HG02610 (cell line): Measurements from ENCODE around the gene STK11.
"Not testable (repeated sequence)": the region's sequence is repeated elsewhere in the genome, so short reads cannot be mapped to it uniquely, and the experiment has no call there.

Experiments
- ATAC-seq: cut with Tn5 transposase; IDR thresholded peaks from one replicate; pipeline ENCODE4 v1.9.1; 2021; ENCODE audit warnings: mild to moderate bottlenecking, moderate library complexity; ENCODE audit not compliant: unreplicated experiment

The STK11 gene

GRCh38 chr19:1235625-1236538, 30.3 kb downstream of the STK11 start:
- ATAC-seq, result no peak

- no peak for ATAC-seq
These were observed 31.0 kb downstream of the STK11 start for GRCh38 chr19:1236576-1236975.

DNA sequence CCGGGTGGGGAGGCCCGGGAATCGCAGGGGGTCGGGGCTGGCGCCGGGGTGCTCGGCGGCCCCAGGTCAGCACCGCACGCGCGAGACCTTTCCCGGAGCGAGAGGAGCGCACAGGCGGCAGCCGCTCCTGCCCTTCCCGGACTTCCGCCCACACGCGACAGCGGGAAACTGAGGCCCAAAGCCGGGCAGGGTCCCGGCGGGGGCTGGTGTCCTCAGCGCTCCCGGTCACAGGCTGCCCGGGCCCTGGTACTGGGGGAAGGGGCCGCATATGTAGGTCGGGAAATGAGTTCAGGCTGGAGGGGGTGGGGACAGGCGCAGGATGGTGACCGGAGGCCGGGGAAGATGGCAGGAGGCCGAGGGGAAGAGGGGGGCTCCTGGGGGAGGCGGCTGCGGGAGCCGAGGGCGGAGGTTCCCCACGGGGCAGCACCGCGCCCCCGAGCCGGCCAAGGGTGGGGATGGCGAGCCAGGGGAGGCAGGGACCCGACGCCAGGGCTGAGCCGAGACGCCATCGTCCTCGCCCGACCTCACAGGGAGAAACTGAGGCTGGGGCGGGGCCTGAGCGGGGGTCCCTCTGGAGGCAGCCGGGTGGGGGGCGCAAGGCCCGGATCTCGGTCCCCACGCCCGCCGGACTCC, 31.6 kb downstream of the STK11 start:
- ATAC-seq, result no peak

- ATAC-seq, result no peak
These were observed 32.3 kb downstream of the STK11 start, which contains the start of gene CBARP for GRCh38 chr19:1237754-1238368. Gene CBARP, minus strand, starts transcription at chr19:1238005. Its CDS starts 1,905 bp downstream, at chr19:1236100.

DNA sequence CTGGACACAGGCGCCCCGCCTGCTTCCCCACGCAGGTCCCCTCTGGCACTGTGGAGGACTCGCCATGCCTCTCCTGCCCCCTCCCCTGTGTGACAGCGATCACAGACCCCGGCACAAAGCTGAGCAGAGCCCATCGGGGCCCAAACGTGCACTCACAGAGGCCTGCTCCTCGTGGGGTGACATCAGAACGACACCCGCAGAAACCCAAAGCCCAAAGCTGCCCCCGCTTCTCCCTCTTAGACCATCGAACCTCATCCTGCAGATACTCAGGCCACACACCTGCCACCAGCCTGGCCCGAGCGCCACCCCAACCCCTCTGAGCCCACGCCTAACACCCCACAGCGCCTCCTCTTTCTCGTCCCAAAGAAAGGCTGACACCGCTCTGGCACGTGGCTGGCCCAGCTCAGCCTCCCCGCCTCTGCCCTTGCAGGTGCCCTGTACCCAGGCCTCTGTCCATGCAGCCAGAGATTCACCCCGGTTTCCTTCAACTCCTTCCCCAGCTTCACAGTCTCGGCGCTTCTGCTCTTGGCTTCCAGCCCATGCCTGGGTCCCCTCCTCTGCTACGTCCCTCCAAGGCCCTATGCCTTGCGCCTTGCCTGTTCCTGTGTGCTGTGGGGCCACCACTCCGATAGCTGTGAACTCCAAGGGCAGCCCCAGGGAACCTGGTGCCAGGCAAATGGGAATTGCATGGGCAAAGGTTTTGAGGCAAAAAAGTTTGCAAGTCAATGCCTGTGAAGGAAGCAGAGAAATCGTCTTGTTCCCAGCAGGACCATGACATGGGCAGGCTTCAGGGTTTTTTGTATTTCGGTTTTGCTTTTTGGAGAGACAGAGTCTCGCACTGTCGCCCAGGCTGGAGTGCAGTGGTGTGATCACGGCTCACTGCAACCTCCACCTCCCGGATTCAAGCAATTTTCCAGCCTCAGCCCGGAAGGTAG, 33.1 kb downstream of the STK11 start:
- no peak for ATAC-seq

DNA sequence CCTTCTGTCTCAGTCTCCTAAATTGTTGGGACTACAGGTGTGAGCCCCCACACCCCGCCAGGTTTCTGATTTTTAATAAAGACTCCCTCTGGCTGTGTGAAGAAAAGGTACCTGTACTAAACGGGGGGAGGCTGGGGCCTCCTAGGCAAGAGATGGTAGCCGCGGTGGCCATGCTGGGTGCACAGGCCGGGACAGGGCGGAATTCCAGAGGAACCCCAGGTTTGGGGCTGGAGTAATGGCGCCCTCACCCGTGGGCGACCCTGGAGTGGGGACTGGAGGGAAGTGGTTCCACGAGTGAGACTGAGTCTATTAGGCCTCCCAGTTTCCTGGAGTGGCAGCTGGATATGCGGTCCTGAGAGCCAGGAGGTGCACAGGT, 33.8 kb downstream of the STK11 start:
- no peak for ATAC-seq

GRCh38 chr19:1239796-1240737, 34.5 kb downstream of the STK11 start:
- no peak for ATAC-seq

DNA sequence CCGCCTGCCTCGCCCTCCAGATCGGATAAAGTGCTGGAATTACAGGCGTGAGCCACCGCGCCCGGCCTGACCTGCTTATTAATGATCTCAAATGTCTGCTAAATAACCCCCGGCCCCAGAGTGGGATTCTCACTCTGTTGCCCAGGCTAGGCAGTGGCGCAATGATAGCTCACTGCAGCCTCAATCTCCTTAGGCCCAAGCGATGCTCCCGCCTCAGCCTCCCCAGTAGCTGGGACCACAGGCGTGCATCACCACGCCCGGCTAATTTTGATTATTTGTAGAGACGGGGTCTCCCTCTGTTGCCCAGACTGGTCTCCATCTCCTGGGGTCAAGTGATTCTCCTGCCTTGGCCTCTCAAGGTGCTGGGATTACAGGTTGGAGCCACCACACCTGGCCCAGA, 35.3 kb downstream of the STK11 start:
- no peak for ATAC-seq

DNA sequence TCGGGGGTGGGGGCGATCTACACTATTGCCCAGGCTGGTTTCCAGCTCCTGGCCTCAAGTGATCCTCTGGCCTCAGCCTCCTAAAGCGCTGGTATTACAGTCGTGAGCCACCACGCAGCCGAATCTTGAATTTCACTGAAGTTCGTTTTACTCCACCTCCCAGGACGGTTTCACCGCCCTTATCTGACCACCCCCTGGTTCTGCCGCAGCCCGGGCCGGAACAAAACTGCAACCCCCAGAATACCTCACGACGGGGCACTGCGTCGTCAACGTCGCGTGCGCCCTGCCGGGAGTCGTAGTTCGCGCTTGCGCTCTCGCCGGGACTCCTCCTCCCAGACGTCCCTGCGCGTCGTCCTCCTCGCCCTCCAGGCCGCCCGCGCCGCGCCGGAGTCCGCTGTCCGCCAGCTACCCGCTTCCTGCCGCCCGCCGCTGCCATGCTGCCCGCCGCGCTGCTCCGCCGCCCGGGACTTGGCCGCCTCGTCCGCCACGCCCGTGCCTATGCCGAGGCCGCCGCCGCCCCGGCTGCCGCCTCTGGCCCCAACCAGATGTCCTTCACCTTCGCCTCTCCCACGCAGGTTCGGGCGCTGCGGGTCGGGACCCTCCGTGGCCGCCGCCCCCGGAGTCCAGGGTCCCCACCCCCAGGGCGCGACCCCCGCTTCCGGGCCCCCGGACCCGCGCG, 36.0 kb downstream of the STK11 start, which contains the start of gene ATP5F1D:
Gene ATP5F1D (plus strand): TSS at position 335 of the 679 bp plus-strand sequence. CDS start 100 bp downstream, at position 435.
- ATAC-seq, result no peak

- no peak for ATAC-seq
These were observed 38.5 kb downstream of the STK11 start for GRCh38 chr19:1243768-1244692.

- ATAC-seq, result no peak
These were observed 39.3 kb downstream of the STK11 start for GRCh38 chr19:1244693-1245451.

DNA sequence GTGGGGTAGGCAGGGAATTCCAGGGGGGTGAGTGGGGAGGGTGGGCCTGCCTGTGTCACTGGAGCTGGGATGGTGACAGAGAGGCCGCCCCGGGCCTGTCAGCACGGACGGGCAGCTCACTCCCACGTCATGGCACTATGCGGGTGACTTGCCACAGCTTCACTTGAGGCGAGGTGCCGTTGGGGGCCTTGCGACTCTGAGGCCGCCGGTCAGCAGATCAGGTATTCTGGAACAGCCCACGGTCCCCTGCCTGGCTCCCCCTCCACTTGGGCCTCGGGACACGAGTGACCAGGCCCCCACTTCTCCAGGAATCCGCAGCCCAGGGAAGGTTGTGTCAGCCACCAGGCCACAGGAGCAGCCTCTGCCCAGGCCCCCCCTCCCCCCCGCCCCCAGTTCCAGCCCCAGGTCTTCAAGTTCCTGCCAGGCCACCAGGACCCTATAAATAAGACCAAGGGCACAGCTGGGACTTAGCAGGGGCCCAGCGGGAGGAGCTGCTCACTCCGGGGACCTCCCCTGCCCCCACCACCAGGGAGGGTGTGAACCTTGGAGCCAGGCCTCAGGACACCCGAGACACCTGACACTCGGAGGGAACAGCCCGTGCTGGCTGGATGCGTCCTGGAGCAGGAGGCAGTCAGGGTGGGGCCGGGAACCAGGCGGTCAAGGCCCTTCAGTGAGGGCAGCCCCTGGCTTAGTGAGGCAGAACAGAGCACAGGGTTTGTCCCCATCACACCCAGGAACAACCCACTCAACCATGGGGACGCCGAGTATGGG, 40.1 kb downstream of the STK11 start:
- ATAC-seq, result no peak

GRCh38 chr19:1246265-1247087, 40.9 kb downstream of the STK11 start:
- ATAC-seq, result not testable (repeated sequence)

DNA sequence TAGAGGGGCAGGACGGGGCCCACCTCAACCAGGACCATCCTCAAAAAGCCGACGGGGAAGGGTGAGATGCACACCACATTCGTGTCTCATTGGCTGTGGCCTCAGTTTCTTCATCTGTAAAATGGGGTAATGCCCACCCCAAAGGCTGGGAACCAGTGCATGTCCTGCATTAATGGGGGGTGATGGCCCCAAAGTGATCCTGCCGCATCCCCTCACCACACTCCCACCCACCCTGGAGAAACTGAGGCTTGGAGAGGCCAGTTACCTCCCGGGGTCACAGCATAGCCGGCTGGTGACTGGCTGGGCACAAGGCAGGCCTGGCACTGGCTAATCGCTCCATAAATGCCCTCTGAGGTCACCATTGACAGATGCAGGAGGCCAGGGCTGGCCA, 42.2 kb downstream of the STK11 start:
- no peak for ATAC-seq

GRCh38 chr19:1248139-1248785, 42.7 kb downstream of the STK11 start, which contains the start of gene MIDN:
Gene MIDN, plus strand, starts transcription at chr19:1248583. Its CDS starts 1,714 bp downstream, at chr19:1250297.
- peak; percentile 14 for ATAC-seq
